Dermis lymphatic vessel endothelial cell (primary cell): ENCODE results near the gene MRPS18C. TPM values are rescaled to one million over a fixed set of nuclear protein-coding genes. Genes with fewer than 3 reads are reported as not detected.

ENCODE experiments used
- total RNA-seq: library from RNA; depleted of rRNA; stranded (reverse); fragments of >200 nt; gene quantifications from 2 replicates; pipeline ENCODE4 v1.2.1, GENCODE V29; 2014

Gene MRPS18C
- 20.2 and 20.5 TPM in 2 replicates for total RNA-seq

DNA sequence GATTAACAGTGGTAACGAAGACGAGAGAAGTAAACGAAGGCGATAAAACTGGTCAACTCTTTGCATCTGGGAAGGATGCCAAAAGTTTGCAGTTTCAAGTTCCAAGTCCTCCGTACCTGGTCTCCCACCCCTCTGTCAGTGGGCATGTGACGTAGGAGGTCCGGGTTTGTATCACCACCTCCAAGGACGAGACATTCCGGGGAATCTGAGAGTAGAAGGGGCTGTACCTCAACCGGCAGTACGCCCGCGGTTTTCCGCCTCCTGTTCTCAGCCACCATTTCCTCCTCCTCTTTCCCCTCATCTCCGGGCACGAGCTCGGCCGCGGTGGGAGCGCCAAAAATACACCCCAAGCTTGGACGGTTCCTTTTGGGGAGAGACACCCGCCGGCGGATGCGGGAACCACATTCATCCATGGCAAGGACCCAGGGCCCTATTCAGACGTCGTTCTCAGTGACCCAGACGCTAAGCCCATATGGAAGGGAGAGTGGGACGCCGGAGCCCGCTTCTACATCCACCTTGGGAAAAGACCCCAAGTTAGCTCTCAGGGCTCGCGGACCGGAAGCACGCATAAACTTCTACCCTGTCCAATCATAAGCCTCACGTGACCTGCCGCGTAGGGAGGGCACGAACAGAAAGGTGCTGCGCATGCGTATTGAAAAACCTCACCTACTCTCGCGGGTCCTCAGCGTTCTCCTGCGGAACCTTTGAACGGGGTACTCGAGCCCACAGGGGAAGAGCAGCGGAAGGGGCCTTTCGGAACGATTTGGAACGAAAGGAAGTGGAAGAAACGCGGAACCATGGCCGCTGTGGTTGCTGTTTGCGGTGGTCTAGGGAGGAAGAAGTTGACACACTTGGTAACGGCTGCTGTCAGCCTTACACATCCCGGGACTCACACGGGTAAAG, at the start of gene MRPS18C, which contains the start of gene HELQ:
Gene MRPS18C (plus strand): TSS at position 778 of the 903 bp plus-strand sequence. CDS start 20 bp downstream, at position 798.
Gene HELQ (minus strand): TSS at position 543 of the 903 bp plus-strand sequence. CDS start 130 bp downstream, at position 413.

DNA sequence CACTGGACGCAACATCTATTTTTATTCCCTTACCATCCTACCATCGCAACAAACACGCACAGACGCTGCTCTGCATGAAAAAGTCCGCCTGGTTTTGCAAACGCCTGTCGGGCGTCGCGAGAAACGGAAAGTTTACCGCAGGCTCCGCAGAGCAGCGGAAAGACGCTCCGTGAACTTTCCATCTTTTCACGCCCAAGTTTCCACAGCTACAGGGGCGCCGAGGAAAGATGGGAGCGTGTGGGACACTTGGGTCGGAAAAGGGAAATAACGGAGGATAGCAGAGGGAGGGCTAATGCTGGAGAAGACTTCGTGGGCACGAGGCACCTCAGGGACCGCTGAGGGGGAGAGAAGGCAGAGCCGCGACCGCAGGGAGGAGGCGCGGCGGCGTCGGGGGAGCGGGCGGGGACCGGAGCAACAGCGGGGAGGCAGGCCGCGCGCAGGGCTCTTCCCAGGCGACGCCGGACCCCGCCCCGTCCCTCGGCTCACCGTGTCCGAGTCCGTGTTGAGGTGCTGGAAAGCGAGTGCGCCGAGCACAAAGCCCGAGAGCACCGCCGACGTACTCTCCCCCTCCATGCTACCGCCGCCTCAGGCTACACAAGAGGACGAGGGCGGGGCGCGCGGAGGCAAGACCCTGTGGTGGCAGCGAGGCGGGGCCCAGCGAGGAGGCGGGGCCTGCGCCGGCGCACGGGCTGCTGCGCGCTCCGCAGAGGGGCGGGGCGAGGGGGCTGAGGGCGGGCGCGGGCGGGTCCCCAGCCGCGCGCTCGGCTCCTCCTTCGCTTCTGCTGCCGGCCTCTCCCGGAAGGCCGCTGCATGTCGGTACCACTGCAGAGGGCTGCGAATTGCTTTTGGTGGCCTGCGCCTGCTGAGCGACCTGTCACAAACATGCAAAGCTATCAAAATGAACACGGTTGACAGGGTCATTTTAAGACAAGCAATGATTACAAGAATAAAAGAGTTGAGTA, 28.9 kb downstream of the MRPS18C start, which contains the start of gene ABRAXAS1:
Gene ABRAXAS1 (minus strand): TSS at position 601 of the 962 bp plus-strand sequence. CDS start 28 bp downstream, at position 573.

Other genes with a start within 250 kb of the MRPS18C start
- 17.1 and 20.3 TPM in 2 replicates for gene COQ2, start 171.3 kb upstream of the MRPS18C start, total RNA-seq
- gene HPSE, start 121.2 kb upstream of the MRPS18C start, total RNA-seq, result 9.4 and 16.3 TPM in 2 replicates
- gene HELQ, start 235 bp upstream of the MRPS18C start, total RNA-seq, result 17.0 and 18.5 TPM in 2 replicates
- gene ABRAXAS1, start 29.0 kb downstream of the MRPS18C start, total RNA-seq, result 22.5 and 27.8 TPM in 2 replicates
- 15.0 and 22.3 TPM in 2 replicates for gene GPAT3, start 80.0 kb downstream of the MRPS18C start, total RNA-seq